CD14-positive monocyte (primary cell): ENCODE measurements around the gene SERPINB12. TPM values are rescaled to one million over a fixed set of nuclear protein-coding genes. Genes with fewer than 3 reads are reported as not detected.

ENCODE experiments used
- DNase-seq, 3 donors: peaks; one replicate each; pipeline ENCODE4 v3.0.0-alpha.2; 2011 to 2022
- H2AFZ ChIP-seq: 2 replicates; pipeline ENCODE4 v1.6.0; 2012; ENCODE audit warnings: mild to moderate bottlenecking, low read depth, low read length, inconsistent platforms; ENCODE audit not compliant: insufficient read depth, poor library complexity, severe bottlenecking
- H3K27ac ChIP-seq, 2 donors: 1 replicate in 1 of 2; 2 replicates in 1 of 2; pipeline ENCODE4 v1.5.1; 2012 to 2013; ENCODE audit warnings: low read length in 2 of 2, control low read depth in 1 of 2, inconsistent platforms in 1 of 2, low read depth in 1 of 2, mild to moderate bottlenecking in 1 of 2
- H3K27me3 ChIP-seq, 2 donors: one replicate each; pipeline versions ENCODE4 v1.6.0 to v1.6.1; 2011 to 2013; ENCODE audit warnings: low read length in 2 of 2; ENCODE audit not compliant: control insufficient read depth in 2 of 2, insufficient read depth in 2 of 2
- H3K36me3 ChIP-seq, 2 donors: replicated peaks in 1 of 2; 1 replicate in 1 of 2; 2 replicates in 1 of 2; pipeline versions ENCODE4 v1.5.1 to v1.6.1; 2012 to 2013; ENCODE audit warnings: low read length in 2 of 2, control low read depth in 1 of 2, inconsistent platforms in 1 of 2, mild to moderate bottlenecking in 1 of 2; ENCODE audit not compliant: insufficient read depth in 2 of 2, control insufficient read depth in 1 of 2
- H3K4me1 ChIP-seq, 2 donors: 1 replicate in 1 of 2; 2 replicates in 1 of 2; pipeline versions ENCODE4 v1.5.1 to v1.6.1; 2012 to 2013; ENCODE audit warnings: low read length in 2 of 2, control low read depth in 1 of 2, inconsistent platforms in 1 of 2, mild to moderate bottlenecking in 1 of 2, moderate library complexity in 1 of 2; ENCODE audit not compliant: insufficient read depth in 2 of 2, control insufficient read depth in 1 of 2
- H3K4me2 ChIP-seq: replicated peaks from 2 replicates; pipeline ENCODE3; 2012; ENCODE audit warnings: low read length, moderate library complexity, mild to moderate bottlenecking; ENCODE audit not compliant: poor library complexity, severe bottlenecking; ENCODE audit errors: extremely low read depth
- H3K4me3 ChIP-seq, 3 experiments: fragments of 200-600 bp in 1 of 3; sonication (generic) in 1 of 3; replicated peaks in 1 of 3; 1 replicate in 2 of 3; 2 replicates in 1 of 3; pipeline ENCODE4 v1.5.1; 2011 to 2013; ENCODE audit warnings: low read length in 3 of 3, mild to moderate bottlenecking in 3 of 3, control low read depth in 2 of 3, low read depth in 2 of 3, inconsistent platforms in 1 of 3, moderate library complexity in 1 of 3
- H3K79me2 ChIP-seq: 2 replicates; pipeline ENCODE4 v1.6.0; 2012; ENCODE audit warnings: mild to moderate bottlenecking, control low read depth, inconsistent platforms, low read length, moderate library complexity; ENCODE audit not compliant: insufficient read depth
- H3K9ac ChIP-seq: 2 replicates; pipeline ENCODE4 v1.6.0; 2017; ENCODE audit warnings: low read length, mild to moderate bottlenecking; ENCODE audit not compliant: insufficient read depth, poor library complexity, severe bottlenecking
- H3K9me3 ChIP-seq, 2 donors: replicated peaks in 1 of 2; 1 replicate in 1 of 2; 2 replicates in 1 of 2; pipeline versions ENCODE4 v1.5.1 to v1.6.1; 2012 to 2013; ENCODE audit warnings: low read length in 2 of 2, control low read depth in 1 of 2; ENCODE audit not compliant: control insufficient read depth in 1 of 2, insufficient read depth in 1 of 2
- H4K20me1 ChIP-seq: 2 replicates; pipeline ENCODE4 v1.6.0; 2012; ENCODE audit warnings: mild to moderate bottlenecking, low read length, control low read depth, moderate library complexity; ENCODE audit not compliant: insufficient read depth
- H3K27ac Mint-ChIP-seq, 7 donors: one replicate each; pipeline ENCODE4 v1.8.0; 2020; ENCODE audit warnings: mild to moderate bottlenecking in 7 of 7, mixed read lengths in 7 of 7, moderate library complexity in 6 of 7, inconsistent platforms in 2 of 7
- H3K27me3 Mint-ChIP-seq, 3 donors: one replicate each; pipeline ENCODE4 v1.8.0; 2021 to 2022; ENCODE audit warnings: low read depth in 3 of 3, mild to moderate bottlenecking in 3 of 3, mixed read lengths in 3 of 3, moderate library complexity in 3 of 3, inconsistent platforms in 1 of 3
- H3K36me3 Mint-ChIP-seq, 2 donors: one replicate each; pipeline ENCODE4 v1.8.0; 2020; ENCODE audit warnings: mixed read lengths in 2 of 2, inconsistent platforms in 1 of 2, mild to moderate bottlenecking in 1 of 2
- H3K4me1 Mint-ChIP-seq: one replicate; pipeline ENCODE4 v1.8.0; 2020; ENCODE audit warnings: mild to moderate bottlenecking, mixed read lengths
- H3K4me3 Mint-ChIP-seq, 2 donors: one replicate each; pipeline ENCODE4 v1.8.0; 2020; ENCODE audit warnings: mild to moderate bottlenecking in 2 of 2, mixed read lengths in 2 of 2, moderate library complexity in 1 of 2
- H3K9me3 Mint-ChIP-seq, 7 donors: one replicate each; pipeline ENCODE4 v1.8.0; 2020 to 2022; ENCODE audit warnings: mixed read lengths in 7 of 7, mild to moderate bottlenecking in 6 of 7, moderate library complexity in 6 of 7, inconsistent platforms in 2 of 7
- WGBS: methylation state at CpG from one replicate; pipeline ENCODE4 v1.1.5; 2013; ENCODE audit warnings: missing lambda C conversion rate; ENCODE audit not compliant: insufficient coverage; 5-methylcytosine and 5-hydroxymethylcytosine counted together
- intact Hi-C, 2 donors: fragments of 100-400 bp; cut with micrococcal nuclease; formaldehyde crosslinking; loops; one replicate each; pipeline versions ENCODE4 v1.15.0 to v1.15.1; 2023
- polyA plus RNA-seq, 3 donors: library from polyadenylated mRNA; depleted of rRNA in 1 of 3; unstranded in 2 of 3; stranded (reverse) in 1 of 3; fragments of 300-500 nt in 2 of 3; fragments of >200 nt in 1 of 3; fragmentation: Illumina TruSeq in 2 of 3; gene quantifications; 1 replicate in 2 of 3; 2 replicates in 1 of 3; pipeline ENCODE4 v1.2.3, GENCODE V29; 2012 to 2021
- TF ChIP-seq, protein P1 (sequence below): fragments of 200-600 bp; IDR thresholded peaks from one replicate; pipeline ENCODE4 v1.8.0; 2022; ENCODE audit warnings: antibody characterized with exemption, mild to moderate bottlenecking

The SERPINB12 gene
- polyA plus RNA-seq, 3 donors, result not detected

DNA sequence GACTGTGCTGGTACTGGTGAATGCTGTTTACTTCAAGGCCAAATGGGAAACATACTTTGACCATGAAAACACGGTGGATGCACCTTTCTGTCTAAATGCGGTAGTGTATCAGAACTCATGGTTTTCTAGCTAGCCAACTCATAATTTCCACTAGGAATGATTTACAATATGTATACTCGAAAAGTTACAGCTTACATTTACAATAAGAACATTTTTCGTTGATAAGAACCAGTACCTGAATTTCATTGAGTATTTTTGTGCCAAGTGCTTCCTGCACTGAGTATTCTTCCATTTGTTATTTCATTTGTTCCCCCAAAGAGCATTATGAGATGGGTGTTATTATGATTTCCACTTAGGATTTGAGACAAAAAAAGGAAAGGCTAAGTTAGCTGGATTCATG is 21.9 kb downstream of the SERPINB12 start:
- WGBS, result no CpG with 5 or more reads among the region's 4 CpGs
- TF ChIP-seq, protein P1, sequence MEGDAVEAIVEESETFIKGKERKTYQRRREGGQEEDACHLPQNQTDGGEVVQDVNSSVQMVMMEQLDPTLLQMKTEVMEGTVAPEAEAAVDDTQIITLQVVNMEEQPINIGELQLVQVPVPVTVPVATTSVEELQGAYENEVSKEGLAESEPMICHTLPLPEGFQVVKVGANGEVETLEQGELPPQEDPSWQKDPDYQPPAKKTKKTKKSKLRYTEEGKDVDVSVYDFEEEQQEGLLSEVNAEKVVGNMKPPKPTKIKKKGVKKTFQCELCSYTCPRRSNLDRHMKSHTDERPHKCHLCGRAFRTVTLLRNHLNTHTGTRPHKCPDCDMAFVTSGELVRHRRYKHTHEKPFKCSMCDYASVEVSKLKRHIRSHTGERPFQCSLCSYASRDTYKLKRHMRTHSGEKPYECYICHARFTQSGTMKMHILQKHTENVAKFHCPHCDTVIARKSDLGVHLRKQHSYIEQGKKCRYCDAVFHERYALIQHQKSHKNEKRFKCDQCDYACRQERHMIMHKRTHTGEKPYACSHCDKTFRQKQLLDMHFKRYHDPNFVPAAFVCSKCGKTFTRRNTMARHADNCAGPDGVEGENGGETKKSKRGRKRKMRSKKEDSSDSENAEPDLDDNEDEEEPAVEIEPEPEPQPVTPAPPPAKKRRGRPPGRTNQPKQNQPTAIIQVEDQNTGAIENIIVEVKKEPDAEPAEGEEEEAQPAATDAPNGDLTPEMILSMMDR, result no peak
- Histone ChIP-seq H3K4me1 (peaks cover 6 to 11% of the 10 kb centered on the region in 2 donors), H4K20me1 (no peaks in the 10 kb centered on the region), H3K4me3 (no peak overlapping the region), H3K79me2 (no peaks in the 10 kb centered on the region), H3K36me3 (no peaks in the 10 kb centered on the region), H3K27ac (no peak overlapping the region), H2AFZ (no peak overlapping the region), H3K9me3 (no peaks in the 10 kb centered on the region), H3K27me3 (no peaks in the 10 kb centered on the region), H3K4me2 (no peak overlapping the region), H3K9ac (no peak overlapping the region)
- Mint-ChIP-seq H3K4me1 (peaks cover 12% of the 10 kb centered on the region), H3K27me3 (peaks cover 0 to 7% (median 2%) of the 10 kb centered on the region in 3 donors), H3K36me3 (no peaks in the 10 kb centered on the region), H3K27ac (no peak overlapping the region), H3K9me3 (peaks cover 0 to 3% (median 0%) of the 10 kb centered on the region in 7 donors), H3K4me3 (no peak overlapping the region)
- intact Hi-C loops, result no loop called here
- no peak for DNase-seq

DNA sequence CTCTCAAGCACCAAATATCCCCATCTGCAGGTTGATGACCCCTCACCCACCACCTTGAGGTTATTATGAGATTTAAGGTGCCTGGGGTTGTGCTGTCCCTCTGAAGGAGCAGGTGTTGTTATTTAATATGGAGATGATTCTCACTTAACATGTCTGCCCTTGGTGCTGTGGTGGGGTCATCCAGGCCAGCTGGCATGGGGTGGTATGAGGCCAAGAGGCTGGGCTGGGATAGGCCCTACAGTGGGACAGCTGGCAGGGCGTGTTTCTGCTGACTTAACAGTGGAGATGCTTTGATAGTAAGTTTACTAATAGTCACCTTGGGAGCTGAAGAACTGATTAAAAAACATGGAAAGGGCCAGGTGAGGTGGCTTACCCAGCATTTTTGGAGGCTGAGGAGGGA is 22.4 kb downstream of the SERPINB12 start:
- Histone ChIP-seq H3K27me3 (no peaks in the 10 kb centered on the region), H4K20me1 (no peaks in the 10 kb centered on the region), H3K9me3 (no peaks in the 10 kb centered on the region), H3K79me2 (no peaks in the 10 kb centered on the region), H2AFZ (no peak overlapping the region), H3K4me3 (no peak overlapping the region), H3K36me3 (no peaks in the 10 kb centered on the region), H3K4me1 (peaks cover 6 to 11% of the 10 kb centered on the region in 2 donors), H3K4me2 (no peak overlapping the region), H3K9ac (no peak overlapping the region), H3K27ac (no peak overlapping the region)
- no peak overlapping the region for H3K27ac Mint-ChIP-seq
- H3K36me3 Mint-ChIP-seq, result no peaks in the 10 kb centered on the region
- peaks cover 0 to 3% (median 0%) of the 10 kb centered on the region in 7 donors for H3K9me3 Mint-ChIP-seq
- H3K4me3 Mint-ChIP-seq, result no peak overlapping the region
- peaks cover 0 to 7% (median 2%) of the 10 kb centered on the region in 3 donors for H3K27me3 Mint-ChIP-seq
- intact Hi-C loops, result no loop called here
- TF ChIP-seq, protein P1, result no peak
- peaks cover 12% of the 10 kb centered on the region for H3K4me1 Mint-ChIP-seq
- DNase-seq, result no peak
- 89% methylated on average over 1 of the region's 1 CpG for WGBS
